ENCODE data around the gene APOL6. TPM values are rescaled to one million over a fixed set of nuclear protein-coding genes. Genes with fewer than 3 reads are reported as not detected.

Gene APOL6
- total RNA-seq, 1 donor = 51.8 TPM

GRCh38 chr22:35681454-35682052 lies 33.3 kb downstream of the APOL6 start:
- H3K4me2 ChIP-seq (ENCODE audit: insufficient read depth, low read length) = no peak overlapping the region
- no peak overlapping the region for H3K27ac ChIP-seq (ENCODE audit: low read depth, low read length)
- peaks cover 8% of the 10 kb centered on the region for H3K4me1 ChIP-seq (ENCODE audit: insufficient read depth, low read length)
- no peaks in the 10 kb centered on the region for H4K20me1 ChIP-seq (ENCODE audit: insufficient read depth, low read length)
- H3K79me2 ChIP-seq (ENCODE audit: insufficient read depth, low read length) = no peaks in the 10 kb centered on the region
- H2AFZ ChIP-seq (ENCODE audit: low read length) = no peak overlapping the region
- no peak overlapping the region for H3K4me3 ChIP-seq (ENCODE audit: insufficient read depth, low read length)
- no peaks in the 10 kb centered on the region for H3K36me3 ChIP-seq (ENCODE audit: insufficient read depth, low read length)
- no peaks in the 10 kb centered on the region for H3K9me3 ChIP-seq (ENCODE audit: low read depth, low read length)
- no peak for TF ChIP-seq CTCF (IDR thresholded peaks at IDR 0.05; ENCODE audit: extremely low read depth, low read depth, low read length)
- DNase-seq (ENCODE audit: insufficient read length, low spot score, missing footprints) = no peak
- H3K27me3 ChIP-seq (ENCODE audit: insufficient read depth, low read length) = no peaks in the 10 kb centered on the region

GRCh38 chr22:35683560-35683959 lies 35.3 kb downstream of the APOL6 start:
- H3K4me1 ChIP-seq (ENCODE audit: insufficient read depth, low read length) = peaks cover 8% of the 10 kb centered on the region
- TF ChIP-seq CTCF (IDR thresholded peaks at IDR 0.05; ENCODE audit: extremely low read depth, low read depth, low read length) = no peak
- no peaks in the 10 kb centered on the region for H3K9me3 ChIP-seq (ENCODE audit: low read depth, low read length)
- peak overlapping the region; percentile 31 for H2AFZ ChIP-seq (ENCODE audit: low read length)
- H3K27ac ChIP-seq (ENCODE audit: low read depth, low read length) = no peak overlapping the region
- no peaks in the 10 kb centered on the region for H3K27me3 ChIP-seq (ENCODE audit: insufficient read depth, low read length)
- no peaks in the 10 kb centered on the region for H3K36me3 ChIP-seq (ENCODE audit: insufficient read depth, low read length)
- no peaks in the 10 kb centered on the region for H4K20me1 ChIP-seq (ENCODE audit: insufficient read depth, low read length)
- H3K4me3 ChIP-seq (ENCODE audit: insufficient read depth, low read length) = no peak overlapping the region
- H3K4me2 ChIP-seq (ENCODE audit: insufficient read depth, low read length) = no peak overlapping the region
- DNase-seq (ENCODE audit: insufficient read length, low spot score, missing footprints) = no peak
- H3K79me2 ChIP-seq (ENCODE audit: insufficient read depth, low read length) = no peaks in the 10 kb centered on the region

GRCh38 chr22:35684270-35684700 lies 36.0 kb downstream of the APOL6 start:
- H3K27me3 ChIP-seq (ENCODE audit: insufficient read depth, low read length) = no peaks in the 10 kb centered on the region
- peak; percentile 63 for DNase-seq (ENCODE audit: insufficient read length, low spot score, missing footprints)
- H3K27ac ChIP-seq (ENCODE audit: low read depth, low read length) = no peak overlapping the region
- H3K4me3 ChIP-seq (ENCODE audit: insufficient read depth, low read length) = no peak overlapping the region
- H4K20me1 ChIP-seq (ENCODE audit: insufficient read depth, low read length) = no peaks in the 10 kb centered on the region
- H3K79me2 ChIP-seq (ENCODE audit: insufficient read depth, low read length) = no peaks in the 10 kb centered on the region
- no peak overlapping the region for H3K4me2 ChIP-seq (ENCODE audit: insufficient read depth, low read length)
- H3K36me3 ChIP-seq (ENCODE audit: insufficient read depth, low read length) = no peaks in the 10 kb centered on the region
- TF ChIP-seq CTCF (IDR thresholded peaks at IDR 0.05; ENCODE audit: extremely low read depth, low read depth, low read length) = peak; percentile 66
- H2AFZ ChIP-seq (ENCODE audit: low read length) = no peak overlapping the region
- H3K9me3 ChIP-seq (ENCODE audit: low read depth, low read length) = no peaks in the 10 kb centered on the region
- peaks cover 8% of the 10 kb centered on the region for H3K4me1 ChIP-seq (ENCODE audit: insufficient read depth, low read length)

GRCh38 chr22:35684732-35685131 lies 36.5 kb downstream of the APOL6 start:
- H3K79me2 ChIP-seq (ENCODE audit: insufficient read depth, low read length) = no peaks in the 10 kb centered on the region
- H4K20me1 ChIP-seq (ENCODE audit: insufficient read depth, low read length) = no peaks in the 10 kb centered on the region
- no peak overlapping the region for H3K4me3 ChIP-seq (ENCODE audit: insufficient read depth, low read length)
- no peaks in the 10 kb centered on the region for H3K27me3 ChIP-seq (ENCODE audit: insufficient read depth, low read length)
- H3K9me3 ChIP-seq (ENCODE audit: low read depth, low read length) = no peaks in the 10 kb centered on the region
- no peak for DNase-seq (ENCODE audit: insufficient read length, low spot score, missing footprints)
- H2AFZ ChIP-seq (ENCODE audit: low read length) = no peak overlapping the region
- TF ChIP-seq CTCF (IDR thresholded peaks at IDR 0.05; ENCODE audit: extremely low read depth, low read depth, low read length) = no peak
- no peak overlapping the region for H3K27ac ChIP-seq (ENCODE audit: low read depth, low read length)
- no peaks in the 10 kb centered on the region for H3K36me3 ChIP-seq (ENCODE audit: insufficient read depth, low read length)
- H3K4me2 ChIP-seq (ENCODE audit: insufficient read depth, low read length) = no peak overlapping the region
- peaks cover 8% of the 10 kb centered on the region for H3K4me1 ChIP-seq (ENCODE audit: insufficient read depth, low read length)
